ENCODE data around the gene PTPRF.

- TF ChIP-seq, protein P1, sequence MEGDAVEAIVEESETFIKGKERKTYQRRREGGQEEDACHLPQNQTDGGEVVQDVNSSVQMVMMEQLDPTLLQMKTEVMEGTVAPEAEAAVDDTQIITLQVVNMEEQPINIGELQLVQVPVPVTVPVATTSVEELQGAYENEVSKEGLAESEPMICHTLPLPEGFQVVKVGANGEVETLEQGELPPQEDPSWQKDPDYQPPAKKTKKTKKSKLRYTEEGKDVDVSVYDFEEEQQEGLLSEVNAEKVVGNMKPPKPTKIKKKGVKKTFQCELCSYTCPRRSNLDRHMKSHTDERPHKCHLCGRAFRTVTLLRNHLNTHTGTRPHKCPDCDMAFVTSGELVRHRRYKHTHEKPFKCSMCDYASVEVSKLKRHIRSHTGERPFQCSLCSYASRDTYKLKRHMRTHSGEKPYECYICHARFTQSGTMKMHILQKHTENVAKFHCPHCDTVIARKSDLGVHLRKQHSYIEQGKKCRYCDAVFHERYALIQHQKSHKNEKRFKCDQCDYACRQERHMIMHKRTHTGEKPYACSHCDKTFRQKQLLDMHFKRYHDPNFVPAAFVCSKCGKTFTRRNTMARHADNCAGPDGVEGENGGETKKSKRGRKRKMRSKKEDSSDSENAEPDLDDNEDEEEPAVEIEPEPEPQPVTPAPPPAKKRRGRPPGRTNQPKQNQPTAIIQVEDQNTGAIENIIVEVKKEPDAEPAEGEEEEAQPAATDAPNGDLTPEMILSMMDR (IDR thresholded peaks at IDR 0.05), result no peak
- TF ChIP-seq POLR2A (IDR thresholded peaks at IDR 0.05), result no peak
Observed at GRCh38 chr1:43541721-43542401, 11.2 kb downstream of the PTPRF start.
